Thymus (tissue), 11 donors: ENCODE measurements around the gene POMT1. TPM values are rescaled to one million over a fixed set of nuclear protein-coding genes. Genes with fewer than 3 reads are reported as not detected.
"Not testable (repeated sequence)": the region's sequence is repeated elsewhere in the genome, so short reads cannot be mapped to it uniquely, and the experiment has no call there.

Experiments
- DNase-seq, 9 donors: peaks; one replicate each; pipeline ENCODE4 v3.0.0-alpha.2; 2013; ENCODE audit warnings: low spot score in 9 of 9, low read depth in 6 of 9, missing footprints in 1 of 9
- H3K27ac ChIP-seq, 2 donors: one replicate each; pipeline ENCODE4 v1.5.1; 2013; ENCODE audit warnings: control low read depth in 1 of 2, low read depth in 1 of 2, low read length in 1 of 2, mild to moderate bottlenecking in 1 of 2, moderate library complexity in 1 of 2
- H3K27me3 ChIP-seq, 2 donors: one replicate each; pipeline ENCODE4 v1.5.1; 2013; ENCODE audit warnings: low read length in 1 of 2; ENCODE audit not compliant: control insufficient read depth in 2 of 2, insufficient read depth in 1 of 2
- H3K36me3 ChIP-seq, 2 donors: one replicate each; pipeline ENCODE4 v1.5.1; 2013; ENCODE audit warnings: low read length in 1 of 2, mild to moderate bottlenecking in 1 of 2, moderate library complexity in 1 of 2; ENCODE audit not compliant: control insufficient read depth in 2 of 2, insufficient read depth in 2 of 2
- H3K4me1 ChIP-seq, 2 donors: one replicate each; pipeline ENCODE4 v1.5.1; 2013; ENCODE audit warnings: low read length in 2 of 2; ENCODE audit not compliant: control insufficient read depth in 2 of 2, insufficient read depth in 2 of 2
- H3K4me3 ChIP-seq, 2 donors: one replicate each; pipeline ENCODE4 v1.5.1; 2013; ENCODE audit warnings: low read length in 2 of 2, control low read depth in 1 of 2, mild to moderate bottlenecking in 1 of 2
- H3K9me3 ChIP-seq, 2 donors: one replicate each; pipeline ENCODE4 v1.5.1; 2013; ENCODE audit warnings: low read length in 1 of 2, mild to moderate bottlenecking in 1 of 2; ENCODE audit not compliant: control insufficient read depth in 2 of 2, insufficient read depth in 1 of 2
- WGBS: extraction: QIAGEN DNeasy Blood & Tissue Kit; methylation state at CpG from one replicate; pipeline ENCODE4 v1.1.7; 2013; 5-methylcytosine and 5-hydroxymethylcytosine counted together
- polyA plus RNA-seq: library from polyadenylated mRNA; stranded (reverse); fragments of 200-250 nt; gene quantifications from one replicate; pipeline ENCODE4 v1.2.3, GENCODE V29; 2013
- total RNA-seq: library from RNA; stranded (reverse); fragments of 120-200 nt; gene quantifications from one replicate; pipeline ENCODE4 v1.2.4, GENCODE V29; 2013
- donor health status: healthy.

POMT1 gene
- total and polyA plus RNA-seq, 2 donors = 16.8 to 51.9 TPM

- Histone ChIP-seq H3K36me3 (peaks cover 81 to 93% of the 10 kb centered on the region in 2 donors), H3K4me3 (no peak overlapping the region), H3K27ac (no peak overlapping the region), H3K4me1 (no peaks in the 10 kb centered on the region), H3K27me3 (no peaks in the 10 kb centered on the region), H3K9me3 (peaks cover 0 to 2% of the 10 kb centered on the region in 2 donors)
- no peak for DNase-seq
- WGBS = 95% methylated on average over 13 of the region's 13 CpGs
Measured at GRCh38 chr9:131467214-131467935, 35.3 kb upstream of the POMT1 start.

GRCh38 chr9:131468031-131468430 lies 34.7 kb upstream of the POMT1 start:
- Histone ChIP-seq H3K27me3 (no peaks in the 10 kb centered on the region), H3K27ac (no peak overlapping the region), H3K9me3 (peaks cover 0 to 2% of the 10 kb centered on the region in 2 donors), H3K36me3 (peaks cover 80 to 93% of the 10 kb centered on the region in 2 donors), H3K4me1 (no peaks in the 10 kb centered on the region), H3K4me3 (no peak overlapping the region)
- 96% methylated on average over 4 of the region's 4 CpGs for WGBS
- no peak for DNase-seq

- peaks cover 82 to 94% of the 10 kb centered on the region in 2 donors for H3K36me3 ChIP-seq
- no peak for DNase-seq
- no peak overlapping the region for H3K27ac ChIP-seq
- WGBS = 98% methylated on average over 6 of the region's 6 CpGs
- H3K4me1 ChIP-seq = no peaks in the 10 kb centered on the region
- no peak overlapping the region for H3K4me3 ChIP-seq
- H3K9me3 ChIP-seq = peaks cover 0 to 2% of the 10 kb centered on the region in 2 donors
- no peaks in the 10 kb centered on the region for H3K27me3 ChIP-seq
Measured at GRCh38 chr9:131469356-131469755, 33.4 kb upstream of the POMT1 start.

GRCh38 chr9:131469951-131470350 lies 32.8 kb upstream of the POMT1 start:
- peaks cover 0 to 2% of the 10 kb centered on the region in 2 donors for H3K9me3 ChIP-seq
- H3K4me1 ChIP-seq = no peaks in the 10 kb centered on the region
- H3K4me3 ChIP-seq = no peak overlapping the region
- peaks cover 82 to 94% of the 10 kb centered on the region in 2 donors for H3K36me3 ChIP-seq
- DNase-seq = no peak
- WGBS = 98% methylated on average over 16 of the region's 16 CpGs
- no peaks in the 10 kb centered on the region for H3K27me3 ChIP-seq
- H3K27ac ChIP-seq = no peak overlapping the region

- Histone ChIP-seq H3K4me1 (no peaks in the 10 kb centered on the region), H3K27ac (no peak overlapping the region), H3K4me3 (no peak overlapping the region), H3K27me3 (no peaks in the 10 kb centered on the region), H3K36me3 (peaks cover 82 to 95% of the 10 kb centered on the region in 2 donors), H3K9me3 (peaks cover 0 to 2% of the 10 kb centered on the region in 2 donors)
- no peak for DNase-seq
- 98% methylated on average over 12 of the region's 12 CpGs for WGBS
Measured at GRCh38 chr9:131470581-131470991, 32.1 kb upstream of the POMT1 start.

GRCh38 chr9:131472085-131472484 lies 30.6 kb upstream of the POMT1 start:
- not testable (repeated sequence) for H3K9me3 ChIP-seq, H3K27ac ChIP-seq, DNase-seq, H3K27me3 ChIP-seq, H3K4me1 ChIP-seq, H3K4me3 ChIP-seq
- 94% methylated on average over 5 of the region's 5 CpGs for WGBS
- peaks cover 85 to 97% of the 10 kb centered on the region in 2 donors for H3K36me3 ChIP-seq

GRCh38 chr9:131473198-131473885 lies 29.4 kb upstream of the POMT1 start:
- Histone ChIP-seq H3K4me3 (no peak overlapping the region), H3K27ac (no peak overlapping the region), H3K27me3 (no peaks in the 10 kb centered on the region), H3K4me1 (no peaks in the 10 kb centered on the region), H3K36me3 (peaks cover 85 to 97% of the 10 kb centered on the region in 2 donors), H3K9me3 (peaks cover 0 to 3% of the 10 kb centered on the region in 2 donors)
- WGBS = 99% methylated on average over 9 of the region's 9 CpGs
- DNase-seq = no peak

GRCh38 chr9:131473891-131474290 lies 28.8 kb upstream of the POMT1 start:
- no peak for DNase-seq
- WGBS = 98% methylated on average over 10 of the region's 10 CpGs
- H3K4me1 ChIP-seq = no peaks in the 10 kb centered on the region
- H3K27me3 ChIP-seq = no peaks in the 10 kb centered on the region
- H3K36me3 ChIP-seq = peaks cover 85 to 97% of the 10 kb centered on the region in 2 donors
- peaks cover 0 to 3% of the 10 kb centered on the region in 2 donors for H3K9me3 ChIP-seq
- no peak overlapping the region for H3K27ac ChIP-seq
- H3K4me3 ChIP-seq = no peak overlapping the region

- Histone ChIP-seq H3K4me1 (no peaks in the 10 kb centered on the region), H3K27ac (no peak overlapping the region), H3K9me3 (peaks cover 0 to 3% of the 10 kb centered on the region in 2 donors), H3K4me3 (no peak overlapping the region), H3K36me3 (peaks cover 86 to 97% of the 10 kb centered on the region in 2 donors), H3K27me3 (no peaks in the 10 kb centered on the region)
- no peak for DNase-seq
- WGBS = 97% methylated on average over 16 of the region's 16 CpGs
Measured at GRCh38 chr9:131474711-131475110, 28.0 kb upstream of the POMT1 start.
